HG02938 (cell line): Measurements from ENCODE around the gene KRTAP12-1.

ENCODE experiments used
- ATAC-seq: cut with Tn5 transposase; IDR thresholded peaks from one replicate; pipeline ENCODE4 v1.9.1; 2021; ENCODE audit warnings: mild to moderate bottlenecking, moderate library complexity; ENCODE audit not compliant: unreplicated experiment

Gene KRTAP12-1

GRCh38 chr21:44711327-44712202, 29.6 kb upstream of the KRTAP12-1 start, which contains the start of gene TSPEAR:
TSS of gene TSPEAR (minus strand) at chr21:44711572. CDS start at chr21:44711514, 58 bp downstream.
- ATAC-seq: no peak

- no peak for ATAC-seq
Measured at GRCh38 chr21:44710756-44711326, 28.9 kb upstream of the KRTAP12-1 start.

GRCh38 chr21:44710294-44710665, 28.3 kb upstream of the KRTAP12-1 start:
- no peak for ATAC-seq

GRCh38 chr21:44709426-44710293, 27.7 kb upstream of the KRTAP12-1 start:
- no peak for ATAC-seq

GRCh38 chr21:44708866-44709425, 27.0 kb upstream of the KRTAP12-1 start:
- no peak for ATAC-seq

DNA sequence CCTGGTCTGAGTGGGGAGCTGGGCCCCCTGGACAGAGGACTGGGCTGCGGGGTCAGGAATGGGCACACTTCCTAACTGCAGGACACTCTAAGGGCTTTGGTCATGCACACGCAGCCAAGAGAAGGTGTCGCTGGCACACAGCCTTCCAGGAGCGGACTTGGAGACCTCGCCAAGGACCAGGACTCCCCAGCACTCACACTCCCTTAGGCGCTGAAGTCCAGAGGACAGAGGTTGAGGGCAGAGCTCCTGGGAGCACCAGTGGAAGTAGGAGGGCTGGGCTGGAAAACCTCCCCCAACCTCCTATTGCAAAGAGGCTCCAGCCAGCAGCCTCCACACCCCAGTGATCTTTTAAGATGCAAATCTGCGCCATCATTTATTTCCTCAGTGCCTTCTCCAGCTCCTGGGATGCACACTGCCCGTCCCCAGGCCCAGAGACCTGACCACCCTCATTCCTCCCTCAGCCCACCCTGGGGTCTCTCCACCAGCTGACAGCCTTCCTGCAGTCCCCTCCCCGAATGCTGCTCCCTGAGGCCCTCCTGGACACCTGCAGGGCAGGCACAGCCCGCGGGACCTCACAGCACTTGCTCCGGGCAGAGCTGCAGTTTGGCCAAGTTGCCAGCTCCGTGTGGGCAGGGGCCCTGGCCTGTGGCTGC, 26.4 kb upstream of the KRTAP12-1 start:
- ATAC-seq: no peak

GRCh38 chr21:44706706-44707581, 25.0 kb upstream of the KRTAP12-1 start:
- no peak for ATAC-seq

DNA sequence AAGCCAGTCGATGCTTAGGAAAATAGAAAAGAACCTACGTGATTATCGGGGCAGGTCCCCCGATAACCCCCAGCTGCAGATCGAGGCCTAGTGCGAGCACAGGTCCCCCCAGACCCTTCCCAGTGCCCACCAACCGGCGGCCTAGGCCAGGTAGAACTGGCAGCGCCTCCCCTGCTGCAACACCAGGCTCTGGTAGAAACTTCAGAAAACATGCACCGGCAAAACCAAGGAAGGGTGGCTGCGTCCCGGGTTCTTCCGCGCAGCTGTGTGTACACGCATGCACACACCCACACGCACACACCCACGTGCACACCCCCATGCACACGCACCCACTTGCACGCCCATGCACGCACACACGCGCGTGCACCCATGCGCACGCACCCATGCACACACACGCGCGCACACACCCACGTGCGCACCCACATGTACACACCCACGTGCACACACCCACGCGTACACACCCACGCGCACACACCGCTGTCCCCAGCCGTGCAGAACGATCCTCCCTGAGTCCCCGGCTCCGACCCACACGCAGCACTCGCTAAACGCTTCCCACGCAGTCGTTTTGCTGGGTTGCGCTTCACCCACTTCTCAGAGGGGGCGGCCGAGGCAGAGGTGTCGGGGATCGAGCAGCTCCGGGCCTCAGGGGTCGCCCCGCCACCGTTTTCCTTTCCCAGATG, 24.2 kb upstream of the KRTAP12-1 start:
- ATAC-seq: no peak

DNA sequence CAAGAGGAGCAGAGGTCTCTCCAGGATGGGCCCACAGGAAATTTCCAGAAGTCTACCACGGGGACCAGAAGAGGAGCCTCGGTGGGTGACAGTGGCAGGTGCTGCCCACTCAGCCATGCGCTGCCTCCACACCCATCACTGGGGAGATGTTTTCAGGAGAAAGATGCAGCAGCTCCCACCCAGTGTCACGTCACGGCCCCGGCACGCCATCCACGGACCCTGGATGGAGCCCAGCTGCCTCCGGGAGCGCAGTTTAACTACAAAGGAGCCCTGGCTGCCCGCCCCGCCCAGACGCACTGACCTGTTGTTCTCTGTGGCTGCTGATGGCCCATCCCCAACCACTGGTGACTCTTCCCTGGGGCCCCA, 22.7 kb upstream of the KRTAP12-1 start:
- no peak for ATAC-seq

GRCh38 chr21:44703731-44704635, 22.0 kb upstream of the KRTAP12-1 start:
- no peak for ATAC-seq

GRCh38 chr21:44702973-44703730, 21.2 kb upstream of the KRTAP12-1 start:
- no peak for ATAC-seq

GRCh38 chr21:44702111-44702972, 20.4 kb upstream of the KRTAP12-1 start:
- ATAC-seq: no peak

DNA sequence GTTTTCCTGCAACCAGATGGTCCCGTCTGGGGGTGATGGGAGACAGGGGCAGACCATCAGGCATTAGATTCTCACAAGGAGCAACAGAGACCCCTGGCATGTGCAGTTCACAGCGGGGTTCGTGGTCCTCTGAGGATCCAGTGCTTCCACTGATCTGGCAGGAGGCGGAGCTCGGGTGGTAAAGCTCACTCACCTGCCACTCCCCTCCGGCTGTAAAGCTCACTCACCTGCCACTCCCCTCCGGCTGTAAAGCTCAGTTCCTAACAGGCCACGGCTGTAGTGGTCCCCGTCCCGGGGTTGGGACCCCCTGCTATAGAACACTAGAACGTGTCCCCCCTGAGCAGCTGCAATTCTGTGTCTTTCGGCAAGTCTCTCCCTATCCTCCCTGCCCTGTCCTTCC, 19.6 kb upstream of the KRTAP12-1 start:
- no peak for ATAC-seq

- no peak for ATAC-seq
Measured at GRCh38 chr21:44701023-44701400, 19.0 kb upstream of the KRTAP12-1 start.

DNA sequence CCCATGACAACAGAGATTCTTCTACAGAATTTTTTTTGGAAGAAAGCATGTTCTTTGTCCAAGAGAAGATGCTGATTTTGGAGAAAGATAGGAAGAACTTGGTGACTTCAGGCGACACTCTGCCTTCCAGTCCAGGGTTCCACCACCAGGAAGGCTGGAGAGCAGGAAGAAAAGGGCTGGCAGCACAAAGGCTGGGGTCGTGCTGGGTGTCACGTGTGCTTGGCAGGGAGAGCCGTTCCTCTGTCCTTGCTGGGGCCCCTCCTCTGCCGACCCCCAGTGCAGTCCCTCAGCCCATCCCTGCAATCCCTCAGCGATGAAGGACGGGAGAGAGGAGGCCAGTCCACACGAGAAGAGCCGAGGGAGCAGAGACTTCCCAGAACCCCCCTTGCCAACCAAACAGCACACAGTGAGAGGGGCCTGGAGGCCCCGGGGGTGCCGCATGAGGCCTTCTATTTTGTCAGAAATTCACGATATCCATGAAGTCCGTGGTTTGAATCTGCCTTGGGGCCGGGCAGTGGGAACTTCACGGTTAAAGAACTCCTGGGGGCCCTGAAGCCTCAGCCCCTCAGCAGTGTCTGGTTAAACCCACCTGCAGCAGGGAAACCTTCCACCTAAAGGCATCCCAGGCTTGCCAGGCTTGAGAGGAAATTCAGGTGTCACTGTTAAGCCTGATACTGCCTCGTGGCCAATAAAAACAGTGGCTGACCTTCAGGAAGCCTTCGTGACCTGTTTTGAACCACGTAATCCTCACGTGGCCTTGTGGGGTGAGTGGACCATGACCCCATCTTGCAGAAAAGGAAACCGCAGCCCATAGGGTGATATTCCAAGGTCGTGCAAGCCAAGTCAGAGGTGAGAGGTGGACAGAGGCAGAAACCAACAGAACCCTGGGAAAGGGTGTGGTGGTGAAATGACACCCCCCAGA, 18.4 kb upstream of the KRTAP12-1 start:
- ATAC-seq: no peak
